22Rv1 (cell line): ENCODE results near the gene LRFN5.

Source experiments
- H3K27ac ChIP-seq: fragments of 450-650 bp; 2 replicates; pipeline ENCODE4 v1.5.1; 2017
- ZFX ChIP-seq: fragments of 450-650 bp; IDR thresholded peaks from 2 replicates; pipeline ENCODE4 v1.6.1; 2017; ENCODE audit warnings: antibody characterized with exemption, borderline replicate concordance
- TF ChIP-seq, protein P1 (sequence below): fragments of 450-650 bp; IDR thresholded peaks from 2 replicates; pipeline ENCODE4 v1.5.1; 2017; ENCODE audit warnings: mild to moderate bottlenecking

Gene LRFN5

DNA sequence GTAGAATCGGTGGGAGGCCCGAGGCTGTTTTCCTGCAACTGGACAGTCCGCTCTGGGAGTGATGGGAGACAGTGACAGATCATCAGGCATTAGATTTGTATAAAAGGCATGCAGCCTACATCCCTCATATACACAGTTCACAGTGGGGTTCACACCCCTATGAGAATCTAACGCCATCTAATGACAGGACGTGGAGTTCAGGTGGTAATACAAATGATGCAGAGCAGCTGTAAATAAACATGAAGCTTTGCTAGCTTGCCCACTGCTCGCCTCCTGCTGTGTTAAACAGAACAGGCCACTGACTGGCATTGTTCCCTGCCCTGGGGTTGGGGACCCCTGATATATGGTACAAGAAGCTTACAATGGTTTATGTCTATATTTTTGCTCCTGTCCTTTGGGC is 179.0 kb downstream of the LRFN5 start:
- TF ChIP-seq, protein P1, sequence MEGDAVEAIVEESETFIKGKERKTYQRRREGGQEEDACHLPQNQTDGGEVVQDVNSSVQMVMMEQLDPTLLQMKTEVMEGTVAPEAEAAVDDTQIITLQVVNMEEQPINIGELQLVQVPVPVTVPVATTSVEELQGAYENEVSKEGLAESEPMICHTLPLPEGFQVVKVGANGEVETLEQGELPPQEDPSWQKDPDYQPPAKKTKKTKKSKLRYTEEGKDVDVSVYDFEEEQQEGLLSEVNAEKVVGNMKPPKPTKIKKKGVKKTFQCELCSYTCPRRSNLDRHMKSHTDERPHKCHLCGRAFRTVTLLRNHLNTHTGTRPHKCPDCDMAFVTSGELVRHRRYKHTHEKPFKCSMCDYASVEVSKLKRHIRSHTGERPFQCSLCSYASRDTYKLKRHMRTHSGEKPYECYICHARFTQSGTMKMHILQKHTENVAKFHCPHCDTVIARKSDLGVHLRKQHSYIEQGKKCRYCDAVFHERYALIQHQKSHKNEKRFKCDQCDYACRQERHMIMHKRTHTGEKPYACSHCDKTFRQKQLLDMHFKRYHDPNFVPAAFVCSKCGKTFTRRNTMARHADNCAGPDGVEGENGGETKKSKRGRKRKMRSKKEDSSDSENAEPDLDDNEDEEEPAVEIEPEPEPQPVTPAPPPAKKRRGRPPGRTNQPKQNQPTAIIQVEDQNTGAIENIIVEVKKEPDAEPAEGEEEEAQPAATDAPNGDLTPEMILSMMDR: no peak
- no peak for TF ChIP-seq ZFX
- no peak overlapping the region for H3K27ac ChIP-seq

DNA sequence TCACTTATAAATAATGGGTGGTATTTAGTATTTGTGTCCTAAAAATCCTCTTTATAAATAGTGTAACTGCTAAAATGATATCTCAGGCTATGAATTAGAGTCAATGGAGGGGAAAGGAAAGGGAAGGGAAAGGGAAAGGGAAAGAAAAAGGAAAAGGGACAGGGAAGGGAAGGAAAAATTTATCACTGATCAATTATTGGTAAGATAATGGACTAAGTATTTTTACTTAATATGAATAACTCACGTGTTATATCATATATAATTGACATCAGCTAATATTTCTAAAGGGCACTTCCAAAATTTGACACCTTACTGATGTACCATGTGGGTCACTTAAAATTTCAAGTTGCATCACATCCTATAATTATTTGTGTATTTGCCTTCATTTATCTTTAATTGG is 193.1 kb downstream of the LRFN5 start:
- no peak overlapping the region for H3K27ac ChIP-seq
- TF ChIP-seq, protein P1: no peak
- no peak for TF ChIP-seq ZFX

DNA sequence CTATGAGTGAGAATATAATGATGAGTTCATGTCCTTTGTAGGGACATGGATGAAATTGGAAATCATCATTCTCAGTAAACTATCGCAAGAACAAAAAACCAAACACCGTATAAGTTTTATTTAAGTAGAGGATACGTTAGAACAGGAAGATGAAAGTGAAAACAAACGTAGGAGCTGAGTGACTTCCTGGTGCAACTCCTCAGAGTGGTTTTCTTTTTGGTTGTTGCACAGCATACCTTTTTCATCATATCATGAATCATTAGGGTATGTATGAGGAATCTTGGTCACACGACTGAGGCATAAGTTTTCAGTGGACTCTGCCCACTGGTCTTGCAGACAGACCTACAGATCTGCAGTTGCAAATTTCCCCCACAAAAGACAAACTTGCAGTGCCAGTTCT is 199.0 kb downstream of the LRFN5 start:
- no peak for TF ChIP-seq ZFX
- TF ChIP-seq, protein P1: no peak
- no peak overlapping the region for H3K27ac ChIP-seq

DNA sequence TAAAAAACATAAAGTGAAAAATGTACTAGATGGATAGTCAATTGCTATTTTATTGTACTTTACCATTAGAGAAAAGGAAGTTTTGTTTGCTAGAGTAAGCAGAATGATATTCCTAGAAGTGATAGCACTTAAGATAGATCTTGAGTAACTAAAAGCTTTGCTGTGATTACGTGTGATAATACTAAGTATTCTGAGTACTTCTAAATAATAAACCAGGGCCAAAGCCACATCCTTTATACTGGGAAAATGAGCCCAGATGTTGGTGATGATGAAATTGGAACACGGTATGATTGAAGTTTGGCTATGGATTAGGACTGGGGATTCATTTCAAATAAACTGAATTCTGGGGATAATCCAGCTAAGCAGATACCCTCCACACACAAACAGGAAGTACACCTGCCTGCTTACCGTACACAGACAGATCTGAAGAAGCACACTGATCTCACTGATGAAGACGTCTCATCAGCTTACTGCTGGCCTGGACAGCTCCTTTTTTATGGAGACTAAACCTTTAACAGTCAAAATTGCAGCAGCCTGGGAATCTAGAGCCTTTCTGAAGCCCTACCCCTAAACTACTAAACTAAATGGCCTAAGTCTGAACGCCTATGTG is 199.8 kb downstream of the LRFN5 start:
- TF ChIP-seq, protein P1: no peak
- no peak for TF ChIP-seq ZFX
- no peak overlapping the region for H3K27ac ChIP-seq

DNA sequence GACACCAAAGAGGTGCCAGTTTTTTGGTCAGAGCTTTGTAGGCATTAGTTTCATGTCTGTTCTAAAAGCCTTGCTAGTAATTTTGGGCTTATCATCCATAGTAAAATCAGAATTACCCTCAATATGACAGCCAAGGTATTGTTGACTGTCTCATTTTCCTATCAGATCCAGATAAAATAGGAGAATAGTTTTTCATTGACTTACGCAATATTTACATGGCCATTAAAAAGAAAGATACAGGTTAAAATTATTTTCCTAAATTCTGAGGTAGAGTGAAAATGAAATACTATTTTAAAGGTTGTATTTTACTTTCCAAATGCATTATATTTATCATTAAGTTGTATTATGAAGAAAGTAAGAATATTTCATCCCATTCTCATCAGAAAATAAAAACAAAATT is 203.7 kb downstream of the LRFN5 start:
- no peak overlapping the region for H3K27ac ChIP-seq
- TF ChIP-seq, protein P1: no peak
- no peak for TF ChIP-seq ZFX

DNA sequence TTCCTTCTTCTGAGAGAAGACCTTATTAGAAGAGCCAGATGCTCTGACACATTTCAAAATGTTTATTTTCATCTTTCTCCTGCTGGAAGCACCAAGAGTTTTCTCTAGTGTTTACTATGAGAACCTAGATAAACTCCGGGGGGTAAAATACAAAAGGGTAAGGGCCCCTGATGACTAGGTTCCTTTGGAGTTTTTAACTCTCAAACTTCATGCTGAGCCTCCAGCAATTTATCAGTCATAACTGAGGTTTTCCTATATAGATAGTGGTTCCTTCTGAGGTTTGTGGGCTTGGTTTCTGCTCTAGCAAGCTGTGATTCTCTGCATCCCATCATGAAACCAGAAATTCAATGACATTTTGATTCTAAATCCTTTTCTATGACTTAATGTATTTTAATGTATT is 210.9 kb downstream of the LRFN5 start:
- TF ChIP-seq, protein P1: no peak
- TF ChIP-seq ZFX: no peak
- peak overlapping the region; percentile 64 for H3K27ac ChIP-seq

DNA sequence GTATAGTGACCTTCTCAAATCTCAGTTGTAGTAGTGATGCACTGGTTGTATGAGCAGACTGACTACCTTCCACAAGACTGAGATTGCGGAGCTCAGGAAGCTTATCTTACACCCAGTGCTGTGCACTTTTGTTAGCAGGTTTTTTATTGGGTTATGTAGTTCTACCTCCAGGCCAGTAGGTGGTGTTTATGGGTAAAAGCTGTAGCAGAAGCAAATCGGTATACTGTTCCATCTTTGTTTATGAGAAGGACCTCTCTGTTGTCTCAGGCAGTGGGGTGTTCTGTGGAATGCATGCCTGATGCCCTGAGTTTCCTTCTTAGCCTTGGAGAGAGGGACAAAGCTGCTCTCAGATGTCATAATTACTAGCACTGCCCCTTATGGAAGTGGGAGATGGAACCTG is 217.8 kb downstream of the LRFN5 start:
- TF ChIP-seq ZFX: no peak
- TF ChIP-seq, protein P1: peak; percentile 30
- no peak overlapping the region for H3K27ac ChIP-seq
